Measurements from ENCODE around the gene CLCNKB.
"Not testable (repeated sequence)": the region's sequence is repeated elsewhere in the genome, so short reads cannot be mapped to it uniquely, and the experiment has no call there.

Gene CLCNKB

DNA sequence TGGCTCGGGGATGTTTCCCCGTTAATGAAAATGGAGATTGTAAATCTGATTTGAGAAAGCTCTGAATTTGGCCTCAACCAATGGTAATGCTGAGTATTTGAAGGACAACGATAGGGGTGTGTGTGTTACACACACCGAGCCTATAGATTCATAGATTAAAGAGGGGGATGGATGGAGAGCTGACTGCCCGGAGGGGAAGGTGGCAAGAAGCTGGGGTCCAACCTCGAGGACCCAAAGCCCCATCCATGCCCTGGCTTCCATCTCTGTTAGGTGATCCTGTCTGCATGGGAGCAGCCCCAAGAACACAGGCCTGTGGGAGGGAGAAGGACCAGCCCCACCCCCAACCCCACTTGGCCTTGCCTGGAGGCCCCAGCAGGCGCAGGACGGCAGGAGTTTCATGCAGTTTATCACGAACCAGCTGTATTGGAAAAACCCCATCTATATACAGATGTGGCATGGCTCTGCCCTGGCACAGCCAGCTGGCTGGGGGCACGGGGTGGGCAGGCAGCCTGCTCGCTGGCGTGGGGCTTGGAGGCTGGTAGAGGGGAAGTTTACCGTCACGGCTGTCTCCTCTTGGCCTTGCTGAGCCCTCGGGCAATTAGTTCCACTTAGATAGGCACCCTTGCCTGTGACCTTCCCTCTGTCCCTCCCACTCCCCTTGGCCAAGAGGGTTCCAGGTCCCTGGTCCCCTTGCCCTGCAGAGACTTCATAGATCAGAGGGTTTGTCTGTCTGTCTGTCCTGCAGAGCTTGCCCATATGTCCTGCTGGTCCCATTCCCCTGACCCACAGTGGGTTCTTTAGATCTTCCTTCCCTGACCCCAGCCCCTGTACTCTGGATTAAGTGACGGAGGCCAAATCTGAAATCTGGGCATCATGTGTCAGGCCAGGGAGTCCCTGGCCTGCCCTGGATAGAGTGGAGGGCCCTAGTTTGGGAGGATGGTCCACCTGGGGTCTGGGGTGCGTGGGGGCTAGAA is 28.8 kb upstream of the CLCNKB start:
- no peak for DNase-seq (ENCODE audit: low read depth, low spot score)

DNA sequence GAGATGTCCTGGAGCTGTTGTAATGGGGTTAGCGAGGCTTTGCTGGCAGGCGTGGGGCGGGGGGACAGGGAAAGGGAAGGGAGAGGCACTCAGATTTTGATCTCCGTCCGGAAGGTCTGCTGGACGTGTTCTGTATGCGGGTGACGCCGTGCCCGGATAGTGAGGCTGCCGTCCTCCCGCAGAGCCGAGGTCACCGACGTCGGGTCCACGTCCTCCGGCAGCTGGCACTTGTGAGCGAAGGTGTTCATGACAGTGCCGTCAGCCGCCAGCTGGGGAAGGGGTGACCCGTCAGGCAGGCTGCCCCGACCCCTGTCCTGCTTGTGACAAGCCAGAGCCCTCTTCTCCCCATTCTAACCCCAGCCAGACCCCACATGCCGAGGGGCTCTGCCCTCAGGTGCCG is 28.1 kb upstream of the CLCNKB start:
- DNase-seq (ENCODE audit: low read depth, low spot score) = no peak

- DNase-seq (ENCODE audit: low read depth, low spot score) = no peak
These were observed 27.4 kb upstream of the CLCNKB start for GRCh38 chr1:16015960-16016901.

- DNase-seq (ENCODE audit: low read depth, low spot score) = no peak
These were observed 26.5 kb upstream of the CLCNKB start for GRCh38 chr1:16017076-16017460.

DNA sequence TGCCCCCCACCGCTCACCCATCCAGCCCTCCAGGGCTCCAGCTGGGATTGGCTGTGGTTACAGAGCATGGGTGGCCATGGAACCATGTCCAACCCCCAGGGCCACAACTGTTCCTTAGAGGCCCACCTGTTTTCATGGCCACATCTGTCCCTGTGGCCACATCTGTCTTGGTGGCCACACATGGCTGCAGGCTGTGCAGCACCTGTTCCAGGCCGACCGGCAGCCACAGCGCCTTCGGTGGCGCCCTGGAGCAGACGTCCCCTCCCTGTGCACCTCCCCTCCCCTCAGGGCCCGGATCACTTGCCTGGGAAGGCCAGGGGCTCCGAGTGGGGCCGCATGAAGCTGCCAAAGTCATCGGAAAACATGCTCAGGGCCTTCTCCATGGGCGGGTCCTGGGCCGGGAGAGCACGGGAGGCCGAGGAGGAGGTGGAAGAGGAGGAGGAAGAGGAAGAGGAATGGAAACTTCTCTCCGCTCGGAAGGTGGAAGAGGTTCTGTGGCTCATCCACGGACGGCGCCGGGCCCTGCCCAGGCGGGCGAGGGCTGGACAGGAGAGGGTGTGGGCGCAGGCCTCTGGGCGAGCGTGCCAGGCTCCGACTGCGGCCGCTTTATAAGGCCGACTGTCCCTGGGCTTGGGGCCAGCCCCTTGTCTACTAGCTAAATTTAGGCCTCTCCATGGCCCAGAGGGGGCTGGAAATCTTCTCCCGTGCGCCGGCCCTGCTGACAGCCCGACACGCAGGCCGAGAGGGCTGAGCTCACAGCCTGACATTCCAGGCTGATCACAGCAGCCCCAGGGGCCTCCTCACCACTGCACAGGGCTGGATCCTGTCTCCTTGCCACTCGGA is 25.9 kb upstream of the CLCNKB start, which contains the start of gene HSPB7:
Gene HSPB7, minus strand, starts transcription at position 583 of the 843 bp plus-strand sequence. Its CDS starts 80 bp downstream, at position 503.
- no peak for DNase-seq (ENCODE audit: low read depth, low spot score)

- no peak for DNase-seq (ENCODE audit: low read depth, low spot score)
These were observed 25.3 kb upstream of the CLCNKB start for GRCh38 chr1:16018308-16018707.

DNA sequence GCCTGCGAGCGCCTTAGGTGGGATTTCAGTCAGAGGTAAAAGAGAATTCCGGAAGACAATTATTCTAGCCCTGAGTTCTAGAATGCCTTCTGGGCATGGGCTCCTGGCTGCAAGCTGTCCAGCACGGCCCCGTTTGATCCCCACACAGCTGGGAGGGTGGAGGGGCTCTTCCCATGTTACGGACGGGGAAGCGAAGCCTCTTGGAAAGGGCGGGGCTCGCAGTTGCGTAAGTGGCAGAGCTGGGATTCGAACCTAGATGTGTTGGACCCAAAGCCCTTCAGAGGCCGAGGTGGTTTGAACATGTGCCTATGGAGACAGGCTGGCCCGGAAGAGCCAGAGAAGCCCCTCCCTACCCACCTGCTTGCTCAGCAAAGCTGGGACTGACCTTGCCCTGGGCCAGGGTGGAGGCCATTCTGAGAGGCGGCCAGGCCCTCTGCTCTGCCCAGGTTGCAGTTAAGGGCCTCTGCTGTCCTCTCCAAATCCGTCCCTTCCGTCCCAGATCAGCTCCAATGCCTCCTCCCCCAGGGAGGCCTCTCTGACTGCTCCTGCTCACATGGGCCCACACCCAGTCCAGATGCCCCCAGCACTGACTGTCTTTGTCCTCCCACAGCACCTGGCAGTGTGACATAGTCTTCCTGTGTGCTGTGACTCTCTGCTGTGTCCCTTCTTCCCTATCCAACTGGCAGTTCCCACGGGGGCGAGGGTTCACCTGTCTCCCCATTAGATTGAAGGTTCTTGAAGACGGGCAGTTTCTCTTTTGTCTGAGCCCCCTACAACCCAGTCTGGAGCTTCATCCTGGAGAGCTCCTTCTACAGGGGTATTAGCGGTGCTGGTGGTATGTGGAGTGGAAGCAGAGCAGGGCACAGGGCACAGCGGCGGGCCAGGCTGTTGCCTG is 24.6 kb upstream of the CLCNKB start:
- DNase-seq (ENCODE audit: low read depth, low spot score) = no peak

DNA sequence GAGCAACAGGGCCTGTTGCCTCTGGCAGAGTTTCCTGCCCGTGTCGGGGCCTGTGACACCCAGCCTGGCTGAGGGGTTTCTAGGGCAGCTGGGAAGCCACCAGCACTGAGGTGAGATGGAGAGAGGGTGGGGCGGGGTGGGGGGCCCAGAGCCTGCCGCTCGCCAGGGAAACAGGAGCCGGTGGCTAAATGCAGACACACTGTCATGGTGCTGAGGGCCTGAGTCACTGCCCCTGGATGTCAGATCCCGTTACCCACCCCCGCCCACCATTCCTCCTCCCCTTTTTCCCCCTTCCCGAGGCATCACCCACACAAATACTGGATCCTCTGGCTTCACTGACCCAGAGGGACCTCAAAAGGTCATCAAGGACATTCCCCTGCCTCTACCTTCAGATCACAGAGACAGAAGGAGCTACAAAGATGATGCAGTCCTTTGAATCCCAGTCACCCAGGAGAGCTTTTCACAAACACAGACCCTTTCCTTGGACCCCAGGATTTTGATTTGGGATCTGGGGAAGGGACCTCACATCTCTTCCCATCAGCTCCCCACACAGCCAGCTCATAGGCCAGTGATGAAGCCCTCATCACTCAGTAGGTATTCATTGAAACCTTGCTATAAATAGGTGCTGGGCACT is 23.8 kb upstream of the CLCNKB start:
- no peak for DNase-seq (ENCODE audit: low read depth, low spot score)

DNA sequence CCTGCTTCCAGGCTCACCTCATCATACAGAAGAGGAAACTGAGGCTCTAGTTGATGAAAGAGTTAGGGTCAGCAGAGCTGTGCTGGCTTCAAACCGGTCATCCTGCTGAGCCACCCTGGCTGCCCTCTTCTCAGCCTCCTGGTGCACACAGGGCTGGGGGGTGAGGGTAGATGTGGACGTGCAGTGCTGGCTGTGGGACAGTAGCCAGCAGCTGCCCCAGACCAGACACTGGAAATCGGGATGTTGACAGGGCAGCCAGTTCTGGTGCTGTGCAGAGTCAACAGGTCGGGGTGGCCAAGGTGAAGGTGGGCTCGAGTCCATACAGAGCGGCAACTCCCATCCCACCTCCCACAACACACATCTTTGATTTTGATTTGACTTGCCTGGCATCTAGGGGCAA is 23.3 kb upstream of the CLCNKB start:
- no peak for DNase-seq (ENCODE audit: low read depth, low spot score)

- not testable (repeated sequence) for DNase-seq (ENCODE audit: low read depth, low spot score)
These were observed 22.7 kb upstream of the CLCNKB start for GRCh38 chr1:16020878-16021277.

GRCh38 chr1:16021681-16022080 is 21.9 kb upstream of the CLCNKB start, which contains the start of gene CLCNKA:
CLCNKA (plus strand) TSS chr1:16022036; CDS start chr1:16022620, 584 bp downstream.
- no peak for DNase-seq (ENCODE audit: low read depth, low spot score)

DNA sequence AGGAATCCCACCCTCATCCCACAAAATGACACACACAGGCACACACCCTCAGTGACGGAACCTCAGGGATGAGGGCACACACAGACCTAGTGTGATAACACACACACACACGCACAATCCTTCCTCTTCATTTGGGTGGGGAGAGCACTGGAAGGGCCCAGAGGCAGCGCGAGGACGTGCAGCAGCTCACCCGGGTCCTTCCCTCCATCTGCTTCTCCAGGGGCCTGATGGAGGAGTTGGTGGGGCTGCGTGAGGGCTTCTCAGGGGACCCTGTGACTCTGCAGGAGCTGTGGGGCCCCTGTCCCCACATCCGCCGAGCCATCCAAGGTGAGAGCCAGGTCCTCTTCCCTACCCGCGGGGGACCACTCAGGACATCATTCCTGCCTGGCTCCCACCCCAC is 21.2 kb upstream of the CLCNKB start:
- no peak for DNase-seq (ENCODE audit: low read depth, low spot score)

- no peak for DNase-seq (ENCODE audit: low read depth, low spot score)
These were observed 20.4 kb upstream of the CLCNKB start for GRCh38 chr1:16023050-16023653.

DNA sequence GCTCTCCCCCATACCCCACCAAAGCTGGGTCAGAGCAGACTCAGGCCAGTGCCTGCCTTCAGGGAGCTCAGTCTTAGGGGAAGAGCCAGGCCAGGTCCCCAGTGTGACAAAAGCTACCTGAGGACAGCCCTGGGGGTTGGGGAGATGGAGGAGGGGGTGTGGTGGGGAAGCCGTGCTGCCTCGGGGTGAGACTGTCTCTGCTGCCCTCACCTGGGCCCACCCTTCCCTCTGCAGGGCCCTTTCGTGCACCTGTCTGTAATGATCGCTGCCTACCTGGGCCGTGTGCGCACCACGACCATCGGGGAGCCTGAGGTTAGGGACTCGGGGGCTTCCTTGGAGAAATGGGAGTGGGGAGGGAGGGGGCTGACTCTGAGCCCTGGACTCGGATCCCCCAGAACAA is 17.3 kb upstream of the CLCNKB start:
- DNase-seq (ENCODE audit: low read depth, low spot score) = not testable (repeated sequence)

GRCh38 chr1:16026723-16027484 is 16.7 kb upstream of the CLCNKB start:
- no peak for DNase-seq (ENCODE audit: low read depth, low spot score)

DNA sequence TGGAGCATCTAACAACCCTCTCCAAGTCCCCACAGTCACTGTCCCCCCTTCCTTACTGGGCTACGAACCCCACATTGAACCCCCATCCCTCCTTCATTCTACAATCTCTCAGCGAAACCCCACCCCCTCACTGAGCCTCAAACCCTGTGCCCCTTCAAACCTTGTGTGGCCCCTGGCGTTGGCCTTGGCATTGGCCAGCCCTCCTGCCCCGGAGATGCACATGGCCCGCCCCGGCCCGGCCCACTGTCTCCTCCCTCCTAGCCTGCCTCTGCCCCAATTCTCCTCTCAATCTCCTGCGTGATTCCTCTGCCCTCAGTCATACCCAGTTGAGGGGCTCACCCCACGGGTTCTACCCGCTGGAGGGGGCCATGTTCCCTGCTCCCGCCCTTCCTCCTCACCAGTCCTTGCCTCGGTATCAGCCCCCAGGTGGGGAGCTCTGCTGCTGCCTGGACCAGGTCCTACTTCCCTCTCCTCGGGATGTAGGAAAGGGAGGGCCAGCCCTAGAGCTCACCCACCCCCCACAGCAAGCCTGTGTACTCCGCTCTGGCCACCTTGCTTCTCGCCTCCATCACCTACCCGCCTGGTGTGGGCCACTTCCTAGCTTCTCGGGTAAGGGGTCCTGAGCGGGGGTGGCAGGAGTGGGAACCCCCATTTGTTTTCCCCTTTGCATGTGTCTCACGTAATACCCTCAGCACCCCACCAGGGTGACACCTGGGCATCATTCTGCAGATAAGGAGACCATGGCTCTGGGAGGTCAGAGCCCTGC is 15.2 kb upstream of the CLCNKB start:
- no peak for DNase-seq (ENCODE audit: low read depth, low spot score)

- not testable (repeated sequence) for DNase-seq (ENCODE audit: low read depth, low spot score)
These were observed 14.6 kb upstream of the CLCNKB start for GRCh38 chr1:16029003-16029268.

GRCh38 chr1:16029288-16029687 is 14.3 kb upstream of the CLCNKB start:
- no peak for DNase-seq (ENCODE audit: low read depth, low spot score)

Data from activated naive CD8-positive, alpha-beta T cell treated with anti-CD3 and anti-CD28 coated beads, Interleukin-2, amount 50 U/mL, for 16 hours (primary cell).